Left ventricle myocardium inferior (tissue), 1 donor: ENCODE results near the gene PLEK. TPM values are rescaled to one million over a fixed set of nuclear protein-coding genes. Genes with fewer than 3 reads are reported as not detected.
"Not testable (repeated sequence)": the region's sequence is repeated elsewhere in the genome, so short reads cannot be mapped to it uniquely, and the experiment has no call there.

Source experiments
- DNase-seq: peaks from one replicate; pipeline ENCODE4 v3.0.0-alpha.2; 2020
- H3K27ac ChIP-seq: fragments of 200-600 bp; replicated peaks from 2 replicates; pipeline ENCODE4 v1.8.0; 2021
- H3K27me3 ChIP-seq: fragments of 200-600 bp; 2 replicates; pipeline ENCODE4 v1.8.0; 2021; ENCODE audit warnings: low read depth
- H3K36me3 ChIP-seq: fragments of 200-600 bp; 2 replicates; pipeline ENCODE4 v1.8.0; 2021
- H3K4me1 ChIP-seq: fragments of 200-600 bp; 2 replicates; pipeline ENCODE4 v1.8.0; 2021
- H3K4me3 ChIP-seq: fragments of 200-600 bp; 2 replicates; pipeline ENCODE4 v1.8.0; 2021; ENCODE audit warnings: mild to moderate bottlenecking, moderate library complexity
- H3K9me3 ChIP-seq: fragments of 200-600 bp; replicated peaks from 2 replicates; pipeline ENCODE4 v1.8.0; 2021
- intact Hi-C: fragments of 100-400 bp; cut with micrococcal nuclease; formaldehyde crosslinking; loops from one replicate; pipeline ENCODE4 v1.11.0; 2022
- total RNA-seq: library from RNA; stranded (reverse); fragmentation: NEBNext Ultra II Directional; extraction: Animal tissue kit (Norgen Biotek cat#: 25700); gene quantifications from one replicate; pipeline ENCODE4 v1.2.1, GENCODE V29; 2021
- TF ChIP-seq, protein P1 (sequence below): fragments of 200-600 bp; IDR thresholded peaks from 2 replicates; pipeline ENCODE4 v1.8.0; 2021; ENCODE audit warnings: antibody characterized with exemption, mild to moderate bottlenecking, borderline replicate concordance
- donor health status: DM: no; HTN: yes; CAD: no; lungs with severe emphysema.

The PLEK gene
- total RNA-seq, 1 donor from 2014 or later, result 4.8 TPM

GRCh38 chr2:68344031-68344430 lies 21.1 kb upstream of the PLEK start:
- Histone ChIP-seq H3K4me3 (no peak overlapping the region), H3K27ac (no peak overlapping the region), H3K36me3 (no peaks in the 10 kb centered on the region), H3K4me1 (no peaks in the 10 kb centered on the region), H3K9me3 (no peaks in the 10 kb centered on the region), H3K27me3 (peaks cover 37% of the 10 kb centered on the region)
- intact Hi-C loops, result no loop called here
- TF ChIP-seq, protein P1, sequence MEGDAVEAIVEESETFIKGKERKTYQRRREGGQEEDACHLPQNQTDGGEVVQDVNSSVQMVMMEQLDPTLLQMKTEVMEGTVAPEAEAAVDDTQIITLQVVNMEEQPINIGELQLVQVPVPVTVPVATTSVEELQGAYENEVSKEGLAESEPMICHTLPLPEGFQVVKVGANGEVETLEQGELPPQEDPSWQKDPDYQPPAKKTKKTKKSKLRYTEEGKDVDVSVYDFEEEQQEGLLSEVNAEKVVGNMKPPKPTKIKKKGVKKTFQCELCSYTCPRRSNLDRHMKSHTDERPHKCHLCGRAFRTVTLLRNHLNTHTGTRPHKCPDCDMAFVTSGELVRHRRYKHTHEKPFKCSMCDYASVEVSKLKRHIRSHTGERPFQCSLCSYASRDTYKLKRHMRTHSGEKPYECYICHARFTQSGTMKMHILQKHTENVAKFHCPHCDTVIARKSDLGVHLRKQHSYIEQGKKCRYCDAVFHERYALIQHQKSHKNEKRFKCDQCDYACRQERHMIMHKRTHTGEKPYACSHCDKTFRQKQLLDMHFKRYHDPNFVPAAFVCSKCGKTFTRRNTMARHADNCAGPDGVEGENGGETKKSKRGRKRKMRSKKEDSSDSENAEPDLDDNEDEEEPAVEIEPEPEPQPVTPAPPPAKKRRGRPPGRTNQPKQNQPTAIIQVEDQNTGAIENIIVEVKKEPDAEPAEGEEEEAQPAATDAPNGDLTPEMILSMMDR, result no peak
- DNase-seq, result no peak

- peaks cover 32% of the 10 kb centered on the region for H3K27me3 ChIP-seq
- no peaks in the 10 kb centered on the region for H3K9me3 ChIP-seq
- H3K4me3 ChIP-seq, result no peak overlapping the region
- TF ChIP-seq, protein P1, result no peak
- no peak overlapping the region for H3K27ac ChIP-seq
- intact Hi-C loops, result no loop called here
- DNase-seq, result no peak
- H3K36me3 ChIP-seq, result no peaks in the 10 kb centered on the region
- H3K4me1 ChIP-seq, result no peaks in the 10 kb centered on the region
Measured at GRCh38 chr2:68345129-68345875, 19.8 kb upstream of the PLEK start.

DNA sequence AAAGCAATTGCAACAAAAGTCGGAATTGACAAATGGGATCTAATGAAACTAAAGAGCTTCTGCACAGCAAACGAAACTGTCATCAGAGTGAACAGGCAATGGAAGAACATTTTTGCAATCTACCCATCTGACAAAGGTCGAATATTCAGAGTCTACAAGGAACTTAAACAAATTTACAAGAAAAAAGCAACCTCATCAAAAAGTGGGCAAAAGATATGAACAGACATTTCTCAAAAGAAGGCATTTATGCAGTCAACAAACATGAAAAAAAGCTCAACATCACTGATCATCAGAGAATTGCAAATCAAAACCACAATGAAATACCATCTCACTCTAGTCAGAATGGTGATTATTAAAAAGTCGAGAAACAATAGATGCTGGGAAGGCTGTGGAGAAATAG lies 16.0 kb upstream of the PLEK start:
- H3K4me3 ChIP-seq, H3K4me1 ChIP-seq, H3K9me3 ChIP-seq, DNase-seq, intact Hi-C loops, H3K27ac ChIP-seq, H3K36me3 ChIP-seq: not testable (repeated sequence)
- peaks cover 16% of the 10 kb centered on the region for H3K27me3 ChIP-seq

GRCh38 chr2:68351997-68352396 lies 13.1 kb upstream of the PLEK start:
- Histone ChIP-seq H3K4me1 (no peaks in the 10 kb centered on the region), H3K9me3 (no peaks in the 10 kb centered on the region), H3K4me3 (no peak overlapping the region), H3K27me3 (no peaks in the 10 kb centered on the region), H3K36me3 (no peaks in the 10 kb centered on the region), H3K27ac (no peak overlapping the region)
- no peak for DNase-seq
- TF ChIP-seq, protein P1, result no peak
- intact Hi-C loops, result no loop called here

GRCh38 chr2:68352651-68353391 lies 12.3 kb upstream of the PLEK start:
- Histone ChIP-seq H3K9me3 (no peaks in the 10 kb centered on the region), H3K4me3 (no peak overlapping the region), H3K27ac (no peak overlapping the region), H3K27me3 (no peaks in the 10 kb centered on the region), H3K36me3 (no peaks in the 10 kb centered on the region), H3K4me1 (peaks cover 2% of the 10 kb centered on the region)
- TF ChIP-seq, protein P1, result no peak
- no peak for DNase-seq
- intact Hi-C loops, result no loop called here

GRCh38 chr2:68356599-68357239 lies 8.4 kb upstream of the PLEK start:
- H3K9me3 ChIP-seq, result no peaks in the 10 kb centered on the region
- H3K4me1 ChIP-seq, result peaks cover 6% of the 10 kb centered on the region
- no peak for DNase-seq
- no peaks in the 10 kb centered on the region for H3K36me3 ChIP-seq
- H3K27me3 ChIP-seq, result no peaks in the 10 kb centered on the region
- H3K4me3 ChIP-seq, result no peak overlapping the region
- intact Hi-C loops, result no loop called here
- no peak overlapping the region for H3K27ac ChIP-seq
- TF ChIP-seq, protein P1, result no peak
